ENCODE data around the gene HOXA9.

DNA sequence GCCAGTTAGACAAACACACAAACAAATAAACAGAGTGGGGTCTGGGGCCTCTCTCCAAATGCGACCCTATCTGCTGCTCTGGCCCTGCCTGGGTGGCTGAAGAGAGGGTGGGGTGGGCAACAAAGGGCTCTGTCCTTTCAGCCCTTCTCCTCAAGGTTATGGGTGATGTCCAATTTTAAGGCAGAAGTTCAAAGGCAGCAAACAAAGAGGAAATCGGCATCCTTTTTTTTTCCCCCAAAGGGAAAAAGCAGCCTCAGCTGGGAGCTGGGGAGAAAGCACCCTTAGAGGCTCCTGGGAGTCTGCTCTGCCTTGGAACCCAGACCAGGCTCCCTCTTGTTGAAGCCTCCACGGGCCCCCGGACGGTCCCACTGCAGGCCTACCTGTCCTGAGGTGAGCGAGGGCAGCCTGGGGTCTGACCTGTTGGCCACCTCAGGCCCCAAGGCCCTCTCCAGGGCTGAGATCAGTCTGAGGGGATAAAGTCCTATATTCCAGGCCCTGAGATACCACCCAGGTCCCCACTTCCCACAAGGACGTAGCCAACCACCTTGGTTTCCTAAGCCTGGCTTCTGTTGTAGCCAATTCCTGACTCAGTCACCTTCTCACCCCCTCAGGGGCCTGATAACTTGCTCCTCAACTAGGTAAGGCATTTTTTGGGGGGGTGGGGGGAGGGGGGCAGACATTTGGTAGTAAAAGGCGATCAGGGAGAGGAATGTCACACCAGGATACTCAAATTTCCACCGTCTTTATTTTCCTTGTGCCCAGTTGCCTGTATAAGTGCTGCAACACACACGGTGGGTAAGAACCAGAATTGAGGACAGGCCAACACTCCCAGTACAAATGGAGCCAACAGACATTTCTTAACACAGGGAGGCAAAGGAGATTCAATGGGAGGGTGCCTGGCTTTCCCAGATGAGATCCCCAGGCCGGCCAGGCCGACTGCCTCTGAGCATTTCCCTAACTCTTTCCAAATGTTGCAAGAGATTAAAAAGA lies 15.4 kb upstream of the HOXA9 start:
- TF ChIP-seq CTCF (IDR thresholded peaks at IDR 0.05) = no peak
- TF ChIP-seq POLR2AphosphoS5 (IDR thresholded peaks at IDR 0.05) = no peak
